Neural progenitor cell (in vitro differentiated cells): Measurements from ENCODE around the gene ACTBL2.

Experiments
- CTCF ChIP-seq: fragments of 200-600 bp; sonication (generic); IDR thresholded peaks from 2 replicates; pipeline ENCODE4 v1.5.1; 2017; ENCODE audit warnings: antibody characterized with exemption, mild to moderate bottlenecking
- EZH2 ChIP-seq: fragments of 200-600 bp; sonication (generic); IDR thresholded peaks from 2 replicates; pipeline ENCODE4 v1.6.1; 2017; ENCODE audit warnings: antibody characterized with exemption, mild to moderate bottlenecking, moderate library complexity

- TF ChIP-seq EZH2, result no peak
- no peak for TF ChIP-seq CTCF
These were observed 28.9 kb downstream of the ACTBL2 start for GRCh38 chr5:57453728-57454127.
